HG03457 (cell line): ENCODE results near the gene TPK1.
A peak's percentile ranks its signal among the peaks of the same experiment; 100 is the strongest.

Experiments
- ATAC-seq: cut with Tn5 transposase; IDR thresholded peaks from one replicate; pipeline ENCODE4 v1.9.1; 2021; ENCODE audit warnings: moderate number of reproducible peaks; ENCODE audit not compliant: unreplicated experiment

The TPK1 gene

GRCh38 chr7:144534196-144534595, 301.7 kb downstream of the TPK1 start:
- ATAC-seq = no peak

- no peak for ATAC-seq
These were observed 304.7 kb downstream of the TPK1 start for GRCh38 chr7:144531181-144531580.

- peak; percentile 77 for ATAC-seq
These were observed 306.5 kb downstream of the TPK1 start for GRCh38 chr7:144529269-144529926.

GRCh38 chr7:144528536-144529045, 307.3 kb downstream of the TPK1 start:
- no peak for ATAC-seq

GRCh38 chr7:144527051-144527471, 308.8 kb downstream of the TPK1 start:
- no peak for ATAC-seq

GRCh38 chr7:144525956-144526355, 309.9 kb downstream of the TPK1 start:
- no peak for ATAC-seq

GRCh38 chr7:144524271-144524670, 311.6 kb downstream of the TPK1 start:
- ATAC-seq = no peak

GRCh38 chr7:144523621-144524020, 312.2 kb downstream of the TPK1 start:
- ATAC-seq = no peak

- no peak for ATAC-seq
These were observed 315.9 kb downstream of the TPK1 start for GRCh38 chr7:144519925-144520324.

GRCh38 chr7:144518360-144518759, 317.5 kb downstream of the TPK1 start:
- ATAC-seq = no peak

GRCh38 chr7:144517749-144518148, 318.1 kb downstream of the TPK1 start:
- no peak for ATAC-seq

GRCh38 chr7:144516729-144517525, 318.9 kb downstream of the TPK1 start:
- ATAC-seq = no peak

GRCh38 chr7:144513334-144513733, 322.5 kb downstream of the TPK1 start:
- no peak for ATAC-seq

GRCh38 chr7:144510621-144511020, 325.2 kb downstream of the TPK1 start:
- no peak for ATAC-seq

GRCh38 chr7:144508702-144509101, 327.2 kb downstream of the TPK1 start:
- ATAC-seq = peak; percentile 72

GRCh38 chr7:144503215-144503614, 332.6 kb downstream of the TPK1 start:
- no peak for ATAC-seq

GRCh38 chr7:144500225-144500624, 335.6 kb downstream of the TPK1 start:
- no peak for ATAC-seq

- no peak for ATAC-seq
These were observed 338.6 kb downstream of the TPK1 start for GRCh38 chr7:144497282-144497681.

GRCh38 chr7:144494355-144494754, 341.5 kb downstream of the TPK1 start:
- ATAC-seq = no peak

- no peak for ATAC-seq
These were observed 346.3 kb downstream of the TPK1 start for GRCh38 chr7:144489504-144489903.

- ATAC-seq = no peak
These were observed 346.9 kb downstream of the TPK1 start for GRCh38 chr7:144488977-144489376.

GRCh38 chr7:144487901-144488300, 348.0 kb downstream of the TPK1 start:
- no peak for ATAC-seq
